GM13977 (cell line): ENCODE measurements around the gene ADAMTS13.

Source experiments
- DNase-seq: peaks from one replicate; pipeline ENCODE4 v3.0.0; 2012; ENCODE audit warnings: low spot score
- CTCF ChIP-seq: IDR thresholded peaks from 2 replicates; pipeline ENCODE4 v1.5.1; 2012; ENCODE audit warnings: mild to moderate bottlenecking, control low read depth; ENCODE audit not compliant: insufficient read depth; ENCODE audit errors: extremely low read depth, missing control alignments
- in situ Hi-C: fragments of 300-500 bp; cut with MboI; formaldehyde crosslinking; loops from one replicate; pipeline ENCODE4 v1.12.0; 2022; ENCODE audit warnings: low sequenced_read_pairs, low pct_unique_long_range_greater_than_20kb, mixed read lengths, inconsistent platforms; ENCODE audit not compliant: unreplicated experiment

ADAMTS13 gene

GRCh38 chr9:133468374-133468773 is 46.2 kb downstream of the ADAMTS13 start:
- DNase-seq, result no peak
- TF ChIP-seq CTCF, result no peak
- in situ Hi-C loops, result no loop called here

GRCh38 chr9:133468777-133469421 is 46.7 kb downstream of the ADAMTS13 start:
- in situ Hi-C loops, result no loop called here
- no peak for DNase-seq
- TF ChIP-seq CTCF, result no peak

GRCh38 chr9:133470427-133470924 is 48.3 kb downstream of the ADAMTS13 start:
- DNase-seq, result no peak
- in situ Hi-C loops, result no loop called here
- TF ChIP-seq CTCF, result no peak

GRCh38 chr9:133470988-133471387 is 48.8 kb downstream of the ADAMTS13 start:
- in situ Hi-C loops, result no loop called here
- TF ChIP-seq CTCF, result no peak
- DNase-seq, result no peak

- no peak for DNase-seq
- TF ChIP-seq CTCF, result no peak
- in situ Hi-C loops, result no loop called here
Observed at GRCh38 chr9:133471551-133472276, 49.5 kb downstream of the ADAMTS13 start.

GRCh38 chr9:133472277-133472645 is 50.1 kb downstream of the ADAMTS13 start:
- DNase-seq, result no peak
- in situ Hi-C loops, result no loop called here
- TF ChIP-seq CTCF, result no peak
